Measurements from ENCODE around the gene ETV4. TPM values are rescaled to one million over a fixed set of nuclear protein-coding genes. Genes with fewer than 3 reads are reported as not detected.

ETV4 gene
- total RNA-seq, 1 experiment from 2014 or later = 195 TPM

DNA sequence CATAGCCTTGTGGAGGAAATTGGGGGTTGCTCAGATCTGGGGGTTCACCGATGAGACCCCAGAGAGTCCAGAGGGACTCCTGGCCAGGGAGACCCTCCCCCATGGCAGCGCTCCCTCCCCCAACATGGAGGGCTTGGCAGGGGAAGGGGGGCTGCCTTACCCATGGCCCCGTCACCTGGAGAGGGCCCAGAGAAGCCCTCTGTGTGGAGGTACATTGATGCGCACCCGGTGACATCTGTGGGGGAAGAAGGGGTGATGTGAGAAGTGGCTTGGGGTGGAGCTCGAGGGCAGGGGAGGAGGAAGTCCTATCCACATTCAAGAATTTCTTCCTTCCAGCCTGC lies 16.2 kb downstream of the ETV4 start (continued):
- TF ChIP-seq ARID4B (CRISPR knock-in tag; IDR thresholded peaks at IDR 0.05; ENCODE audit: borderline replicate concordance) = no peak
- TF ChIP-seq FOXK1 (CRISPR knock-in tag; IDR thresholded peaks at IDR 0.05) = no peak
- TF ChIP-seq ZNF138 (CRISPR knock-in tag; conservative IDR thresholded peaks at IDR 0.05) = no peak
- TF ChIP-seq, protein P1, sequence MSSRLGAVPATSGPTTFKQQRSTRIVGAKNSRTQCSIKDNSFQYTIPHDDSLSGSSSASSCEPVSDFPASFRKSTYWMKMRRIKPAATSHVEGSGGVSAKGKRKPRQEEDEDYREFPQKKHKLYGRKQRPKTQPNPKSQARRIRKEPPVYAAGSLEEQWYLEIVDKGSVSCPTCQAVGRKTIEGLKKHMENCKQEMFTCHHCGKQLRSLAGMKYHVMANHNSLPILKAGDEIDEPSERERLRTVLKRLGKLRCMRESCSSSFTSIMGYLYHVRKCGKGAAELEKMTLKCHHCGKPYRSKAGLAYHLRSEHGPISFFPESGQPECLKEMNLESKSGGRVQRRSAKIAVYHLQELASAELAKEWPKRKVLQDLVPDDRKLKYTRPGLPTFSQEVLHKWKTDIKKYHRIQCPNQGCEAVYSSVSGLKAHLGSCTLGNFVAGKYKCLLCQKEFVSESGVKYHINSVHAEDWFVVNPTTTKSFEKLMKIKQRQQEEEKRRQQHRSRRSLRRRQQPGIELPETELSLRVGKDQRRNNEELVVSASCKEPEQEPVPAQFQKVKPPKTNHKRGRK (CRISPR knock-in tag; IDR thresholded peaks at IDR 0.05; ENCODE audit: borderline replicate concordance) = no peak
- TF ChIP-seq NFATC4 (CRISPR knock-in tag; IDR thresholded peaks at IDR 0.05) = no peak
- TF ChIP-seq ELF4 (CRISPR knock-in tag; IDR thresholded peaks at IDR 0.05; ENCODE audit: low read depth) = no peak
- no peak for TF ChIP-seq SP1 (CRISPR knock-in tag; conservative IDR thresholded peaks at IDR 0.05)
- TF ChIP-seq, protein P2, sequence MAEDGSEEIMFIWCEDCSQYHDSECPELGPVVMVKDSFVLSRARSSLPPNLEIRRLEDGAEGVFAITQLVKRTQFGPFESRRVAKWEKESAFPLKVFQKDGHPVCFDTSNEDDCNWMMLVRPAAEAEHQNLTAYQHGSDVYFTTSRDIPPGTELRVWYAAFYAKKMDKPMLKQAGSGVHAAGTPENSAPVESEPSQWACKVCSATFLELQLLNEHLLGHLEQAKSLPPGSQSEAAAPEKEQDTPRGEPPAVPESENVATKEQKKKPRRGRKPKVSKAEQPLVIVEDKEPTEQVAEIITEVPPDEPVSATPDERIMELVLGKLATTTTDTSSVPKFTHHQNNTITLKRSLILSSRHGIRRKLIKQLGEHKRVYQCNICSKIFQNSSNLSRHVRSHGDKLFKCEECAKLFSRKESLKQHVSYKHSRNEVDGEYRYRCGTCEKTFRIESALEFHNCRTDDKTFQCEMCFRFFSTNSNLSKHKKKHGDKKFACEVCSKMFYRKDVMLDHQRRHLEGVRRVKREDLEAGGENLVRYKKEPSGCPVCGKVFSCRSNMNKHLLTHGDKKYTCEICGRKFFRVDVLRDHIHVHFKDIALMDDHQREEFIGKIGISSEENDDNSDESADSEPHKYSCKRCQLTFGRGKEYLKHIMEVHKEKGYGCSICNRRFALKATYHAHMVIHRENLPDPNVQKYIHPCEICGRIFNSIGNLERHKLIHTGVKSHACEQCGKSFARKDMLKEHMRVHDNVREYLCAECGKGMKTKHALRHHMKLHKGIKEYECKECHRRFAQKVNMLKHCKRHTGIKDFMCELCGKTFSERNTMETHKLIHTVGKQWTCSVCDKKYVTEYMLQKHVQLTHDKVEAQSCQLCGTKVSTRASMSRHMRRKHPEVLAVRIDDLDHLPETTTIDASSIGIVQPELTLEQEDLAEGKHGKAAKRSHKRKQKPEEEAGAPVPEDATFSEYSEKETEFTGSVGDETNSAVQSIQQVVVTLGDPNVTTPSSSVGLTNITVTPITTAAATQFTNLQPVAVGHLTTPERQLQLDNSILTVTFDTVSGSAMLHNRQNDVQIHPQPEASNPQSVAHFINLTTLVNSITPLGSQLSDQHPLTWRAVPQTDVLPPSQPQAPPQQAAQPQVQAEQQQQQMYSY (CRISPR knock-in tag; IDR thresholded peaks at IDR 0.05) = no peak; the same call in 1 of the 2 replicates
- TF ChIP-seq NR1H2 (CRISPR knock-in tag; IDR thresholded peaks at IDR 0.05) = no peak
- no peak for TF ChIP-seq CREM (CRISPR knock-in tag; IDR thresholded peaks at IDR 0.05)
- TF ChIP-seq, protein P3, sequence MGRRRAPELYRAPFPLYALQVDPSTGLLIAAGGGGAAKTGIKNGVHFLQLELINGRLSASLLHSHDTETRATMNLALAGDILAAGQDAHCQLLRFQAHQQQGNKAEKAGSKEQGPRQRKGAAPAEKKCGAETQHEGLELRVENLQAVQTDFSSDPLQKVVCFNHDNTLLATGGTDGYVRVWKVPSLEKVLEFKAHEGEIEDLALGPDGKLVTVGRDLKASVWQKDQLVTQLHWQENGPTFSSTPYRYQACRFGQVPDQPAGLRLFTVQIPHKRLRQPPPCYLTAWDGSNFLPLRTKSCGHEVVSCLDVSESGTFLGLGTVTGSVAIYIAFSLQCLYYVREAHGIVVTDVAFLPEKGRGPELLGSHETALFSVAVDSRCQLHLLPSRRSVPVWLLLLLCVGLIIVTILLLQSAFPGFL (CRISPR knock-in tag; IDR thresholded peaks at IDR 0.05; ENCODE audit: borderline replicate concordance) = no peak
- TF ChIP-seq RELA (CRISPR knock-in tag; IDR thresholded peaks at IDR 0.05; ENCODE audit: borderline replicate concordance) = no peak
- no peak for TF ChIP-seq CDX4 (CRISPR knock-in tag; IDR thresholded peaks at IDR 0.05; ENCODE audit: borderline replicate concordance)
- TF ChIP-seq MYBL2 (CRISPR knock-in tag; IDR thresholded peaks at IDR 0.05) = no peak
